ENCODE results near the gene VSIG10L2.
"Not testable (repeated sequence)": the region's sequence is repeated elsewhere in the genome, so short reads cannot be mapped to it uniquely, and the experiment has no call there.

Gene VSIG10L2

GRCh38 chr11:125974284-125974683 lies 28.4 kb downstream of the VSIG10L2 start:
- DNase-seq, result no peak

DNA sequence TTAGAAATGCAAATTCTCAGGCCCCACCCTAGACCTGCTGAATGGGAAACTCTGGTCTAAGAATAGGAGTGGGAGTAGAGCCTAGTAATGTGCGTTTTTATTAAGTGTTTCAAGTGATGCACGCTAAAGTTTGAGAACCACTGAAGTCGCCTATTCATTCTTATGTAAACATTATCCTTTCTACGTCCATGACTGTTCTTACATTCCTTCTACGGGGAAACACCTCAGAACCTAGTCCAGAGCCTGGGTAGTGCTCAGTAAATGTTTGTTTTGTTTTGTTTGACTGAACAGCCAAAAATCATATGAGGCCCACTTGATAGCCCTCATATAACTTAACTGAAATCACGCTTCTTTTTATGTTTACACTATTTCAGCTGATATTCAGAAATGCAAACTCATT lies 29.8 kb downstream of the VSIG10L2 start:
- no peak for DNase-seq

GRCh38 chr11:125976156-125976555 lies 30.3 kb downstream of the VSIG10L2 start:
- DNase-seq, result no peak

DNA sequence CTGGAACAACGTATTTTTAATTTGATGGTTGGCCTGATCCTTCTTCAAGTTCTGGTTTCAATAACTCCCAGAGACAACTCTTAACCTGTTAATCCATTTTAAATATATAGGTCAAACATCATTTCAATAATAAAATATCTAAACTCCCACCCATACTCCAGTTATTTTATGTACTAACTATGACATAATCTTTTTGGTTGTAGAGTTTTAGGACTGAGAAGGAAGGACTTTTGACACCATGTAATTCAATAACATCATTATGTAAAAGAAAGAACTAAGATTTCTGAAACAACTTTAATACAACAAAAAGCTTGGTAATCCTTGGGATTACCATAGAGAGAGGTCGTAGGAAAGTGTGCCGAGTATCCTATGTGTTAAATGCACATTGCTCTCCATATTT lies 31.5 kb downstream of the VSIG10L2 start:
- DNase-seq, result no peak

- DNase-seq, result no peak
Measured at GRCh38 chr11:125978181-125978716, 32.4 kb downstream of the VSIG10L2 start.

- DNase-seq, result no peak
Measured at GRCh38 chr11:125978778-125979407, 33.0 kb downstream of the VSIG10L2 start.

GRCh38 chr11:125979511-125979910 lies 33.7 kb downstream of the VSIG10L2 start:
- DNase-seq, result no peak

DNA sequence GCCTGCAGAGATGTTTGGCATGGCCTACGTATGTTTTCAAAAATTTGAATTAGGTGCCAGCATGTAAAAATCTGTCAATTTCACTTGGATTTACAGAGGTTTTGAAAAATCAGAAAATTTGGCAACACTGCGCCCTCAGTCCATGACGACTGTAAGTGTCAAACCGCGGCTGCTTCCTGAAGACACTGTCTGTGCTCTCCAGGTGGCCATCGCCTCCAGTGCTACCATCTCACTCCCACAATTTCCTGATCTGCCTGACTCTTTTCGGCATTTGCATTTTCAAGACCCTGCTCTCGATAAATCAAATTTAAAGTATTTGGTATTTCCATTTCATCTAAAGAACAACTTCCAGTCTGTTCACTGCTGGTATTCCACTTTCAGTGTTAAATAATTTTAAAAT lies 34.6 kb downstream of the VSIG10L2 start:
- DNase-seq, result no peak

DNA sequence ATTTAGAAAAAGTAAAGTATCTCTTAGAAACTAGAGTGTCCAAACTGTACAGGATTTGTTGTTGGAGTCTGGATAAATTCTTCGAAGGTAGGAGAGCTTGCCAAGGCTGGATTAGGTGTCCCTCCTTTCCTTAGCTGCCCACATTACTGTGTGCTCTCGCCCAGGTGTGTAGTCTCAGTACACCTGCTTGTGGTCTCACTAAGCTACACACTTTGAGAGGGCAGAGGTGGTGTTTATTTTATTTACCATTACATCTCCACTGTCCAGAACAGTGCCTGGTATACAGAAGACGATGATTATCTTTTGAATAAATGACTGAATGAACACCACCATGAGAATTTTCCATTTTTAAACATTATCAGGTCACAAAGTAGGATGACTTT lies 36.5 kb downstream of the VSIG10L2 start:
- DNase-seq, result no peak

GRCh38 chr11:125985956-125986355 lies 40.1 kb downstream of the VSIG10L2 start:
- DNase-seq, result not testable (repeated sequence)

- no peak for DNase-seq
Measured at GRCh38 chr11:125987066-125987641, 41.3 kb downstream of the VSIG10L2 start.

- no peak for DNase-seq
Measured at GRCh38 chr11:125990244-125990643, 44.4 kb downstream of the VSIG10L2 start.

DNA sequence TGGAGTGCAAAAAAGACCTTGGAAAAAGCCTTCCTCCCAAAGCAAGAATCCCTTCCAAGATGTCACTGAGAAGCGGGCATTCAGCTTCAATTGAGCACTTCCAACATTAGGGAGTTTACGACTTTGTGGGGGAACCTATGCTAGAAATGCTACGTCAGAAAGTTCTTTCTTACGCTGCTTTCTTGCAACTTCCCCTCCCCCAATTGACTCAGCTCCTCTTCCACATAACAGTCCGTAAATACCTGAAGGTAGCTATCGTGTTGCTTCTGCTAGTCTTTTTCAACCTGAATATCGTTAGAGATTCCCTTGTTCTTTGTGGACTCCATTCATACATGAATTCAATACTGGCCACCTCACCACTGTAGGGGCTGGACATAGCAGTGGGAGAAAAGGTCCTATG lies 47.0 kb downstream of the VSIG10L2 start:
- DNase-seq, result no peak

GRCh38 chr11:125994509-125994908 lies 48.7 kb downstream of the VSIG10L2 start:
- DNase-seq, result no peak

- no peak for DNase-seq
Measured at GRCh38 chr11:125995313-125995712, 49.5 kb downstream of the VSIG10L2 start.

GRCh38 chr11:125998267-125998666 lies 52.4 kb downstream of the VSIG10L2 start:
- DNase-seq, result no peak

DNA sequence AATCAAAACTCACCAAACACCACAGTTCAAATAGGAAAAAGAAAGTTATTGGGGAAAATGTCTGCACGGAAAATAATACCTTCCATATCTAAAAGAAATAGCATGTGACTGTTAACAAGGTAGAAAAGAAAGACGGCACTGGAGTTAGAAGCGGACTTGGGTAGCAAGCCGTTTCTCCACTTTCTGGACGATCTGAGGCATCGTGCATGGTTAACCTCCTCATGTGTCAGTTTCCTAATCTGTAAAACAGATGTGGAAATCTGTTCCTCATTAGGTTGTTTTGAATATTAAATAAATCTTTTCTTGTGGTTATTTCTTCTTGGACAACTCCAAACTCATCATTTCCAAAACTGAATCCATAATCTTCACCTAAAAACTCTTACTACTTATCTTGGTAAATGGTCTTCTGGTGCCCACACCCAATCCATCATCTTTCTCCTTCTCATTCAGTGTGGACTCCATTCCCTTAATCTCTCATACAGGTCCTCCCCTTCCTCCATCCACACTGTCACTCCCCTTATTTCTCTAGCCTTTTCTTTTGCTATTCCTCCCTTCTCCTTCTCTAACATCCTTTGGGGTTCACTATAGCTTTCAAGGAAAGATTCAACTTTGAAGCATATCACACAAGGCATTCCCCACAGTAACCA lies 53.5 kb downstream of the VSIG10L2 start:
- DNase-seq, result no peak

DNA sequence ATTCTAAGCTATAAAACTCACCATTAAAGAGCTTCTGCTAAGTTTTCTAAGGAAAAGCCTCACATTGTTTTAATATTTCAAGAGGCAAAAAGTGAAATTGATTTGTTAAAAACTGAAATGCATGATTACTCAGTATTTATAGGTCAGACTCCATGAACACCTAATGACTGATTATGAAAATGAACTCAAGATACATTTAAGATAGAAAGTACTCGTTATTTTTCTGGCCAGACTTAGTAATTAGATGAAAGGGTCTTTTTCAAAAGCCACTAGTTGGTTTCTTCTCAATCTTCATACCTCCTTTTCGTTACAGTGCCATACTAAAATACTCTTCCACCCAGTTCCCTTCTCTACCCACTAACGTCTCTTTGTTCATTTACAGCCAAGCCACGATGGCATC lies 56.3 kb downstream of the VSIG10L2 start:
- DNase-seq, result no peak
